GM13976 (cell line): ENCODE measurements around the gene SRM.
"Not testable (repeated sequence)": the region's sequence is repeated elsewhere in the genome, so short reads cannot be mapped to it uniquely, and the experiment has no call there.

Experiments
- DNase-seq: peaks from one replicate; pipeline ENCODE4 v3.0.0; 2012; ENCODE audit warnings: low spot score
- CTCF ChIP-seq: IDR thresholded peaks from 2 replicates; pipeline ENCODE4 v1.5.1; 2012; ENCODE audit warnings: borderline replicate concordance, mild to moderate bottlenecking; ENCODE audit not compliant: insufficient read depth; ENCODE audit errors: extremely low read depth, missing control alignments, control extremely low read depth
- in situ Hi-C: fragments of 300-500 bp; cut with MboI; formaldehyde crosslinking; loops from one replicate; pipeline ENCODE4 v1.12.0; 2022; ENCODE audit warnings: low sequenced_read_pairs, mixed read lengths, inconsistent platforms; ENCODE audit not compliant: unreplicated experiment

SRM gene

GRCh38 chr1:11053758-11054137, 6.1 kb downstream of the SRM start:
- no peak for DNase-seq
- no peak for TF ChIP-seq CTCF
- in situ Hi-C loops = loop anchor here (25.0 kb wide), 1 partner anchor 584 kb away; no protein-coding TSS in a partner anchor

- in situ Hi-C loops = loop anchor here (25.0 kb wide), 1 partner anchor 584 kb away; no protein-coding TSS in a partner anchor
- no peak for TF ChIP-seq CTCF
- DNase-seq = no peak
These were observed 6.7 kb downstream of the SRM start for GRCh38 chr1:11052839-11053757.

- DNase-seq = no peak
- in situ Hi-C loops = loop anchor here (25.0 kb wide), 1 partner anchor 585 kb away; no protein-coding TSS in a partner anchor
- no peak for TF ChIP-seq CTCF
These were observed 7.9 kb downstream of the SRM start for GRCh38 chr1:11051781-11052511.

- in situ Hi-C loops = loop anchor here (25.0 kb wide), 1 partner anchor 586 kb away; no protein-coding TSS in a partner anchor
- not testable (repeated sequence) for DNase-seq
These were observed 8.7 kb downstream of the SRM start for GRCh38 chr1:11051121-11051520.

- no peak for TF ChIP-seq CTCF
- in situ Hi-C loops = no loop called here
- peak; percentile 19 for DNase-seq
These were observed 13.0 kb downstream of the SRM start, which contains the start of gene MASP2 for GRCh38 chr1:11046625-11047365. Gene MASP2, minus strand, starts transcription at chr1:11047239. Its CDS starts 32 bp downstream, at chr1:11047207.

- DNase-seq = peak; percentile 15
- no peak for TF ChIP-seq CTCF
- in situ Hi-C loops = no loop called here
These were observed 13.6 kb downstream of the SRM start for GRCh38 chr1:11046270-11046566.
